Activated T-helper 2 cell treated with anti-CD3 and anti-CD28 coated beads, Interferon-gamma antibody, Interleukin-2, Interleukin-4, amounts not matched to agents 10 μg/mL and 5 μg/mL and 100 μg/mL, durations not matched to agents 14 hours and 24 hours and 36 hours (primary cell): ENCODE data around the gene NPAS2. TPM values are rescaled to one million over a fixed set of nuclear protein-coding genes. Genes with fewer than 3 reads are reported as not detected.

ENCODE experiments used
- DNase-seq: peaks from one replicate; pipeline ENCODE4 v3.0.0; 2021; ENCODE audit warnings: low spot score
- H3K27ac Mint-ChIP-seq: one replicate; pipeline ENCODE4 v1.8.0; 2021; ENCODE audit warnings: mixed read lengths
- H3K27me3 Mint-ChIP-seq: one replicate; pipeline ENCODE4 v1.8.0; 2021; ENCODE audit warnings: low read depth, mixed read lengths
- H3K36me3 Mint-ChIP-seq: one replicate; pipeline ENCODE4 v1.8.0; 2021; ENCODE audit warnings: low read depth, mixed read lengths
- H3K4me1 Mint-ChIP-seq: one replicate; pipeline ENCODE4 v1.8.0; 2021; ENCODE audit warnings: low read depth, mixed read lengths
- H3K4me3 Mint-ChIP-seq: one replicate; pipeline ENCODE4 v1.8.0; 2021; ENCODE audit warnings: low read depth, mild to moderate bottlenecking, moderate library complexity, mixed read lengths
- H3K9me3 Mint-ChIP-seq: one replicate; pipeline ENCODE4 v1.8.0; 2021; ENCODE audit warnings: mixed read lengths
- intact Hi-C: fragments of 100-400 bp; cut with micrococcal nuclease; formaldehyde crosslinking; loops from one replicate; pipeline ENCODE4 v1.15.1; 2023
- total RNA-seq: library from RNA; stranded (reverse); gene quantifications from 2 replicates; pipeline ENCODE4 v1.2.3, GENCODE V29; 2022

Gene NPAS2, protein sequence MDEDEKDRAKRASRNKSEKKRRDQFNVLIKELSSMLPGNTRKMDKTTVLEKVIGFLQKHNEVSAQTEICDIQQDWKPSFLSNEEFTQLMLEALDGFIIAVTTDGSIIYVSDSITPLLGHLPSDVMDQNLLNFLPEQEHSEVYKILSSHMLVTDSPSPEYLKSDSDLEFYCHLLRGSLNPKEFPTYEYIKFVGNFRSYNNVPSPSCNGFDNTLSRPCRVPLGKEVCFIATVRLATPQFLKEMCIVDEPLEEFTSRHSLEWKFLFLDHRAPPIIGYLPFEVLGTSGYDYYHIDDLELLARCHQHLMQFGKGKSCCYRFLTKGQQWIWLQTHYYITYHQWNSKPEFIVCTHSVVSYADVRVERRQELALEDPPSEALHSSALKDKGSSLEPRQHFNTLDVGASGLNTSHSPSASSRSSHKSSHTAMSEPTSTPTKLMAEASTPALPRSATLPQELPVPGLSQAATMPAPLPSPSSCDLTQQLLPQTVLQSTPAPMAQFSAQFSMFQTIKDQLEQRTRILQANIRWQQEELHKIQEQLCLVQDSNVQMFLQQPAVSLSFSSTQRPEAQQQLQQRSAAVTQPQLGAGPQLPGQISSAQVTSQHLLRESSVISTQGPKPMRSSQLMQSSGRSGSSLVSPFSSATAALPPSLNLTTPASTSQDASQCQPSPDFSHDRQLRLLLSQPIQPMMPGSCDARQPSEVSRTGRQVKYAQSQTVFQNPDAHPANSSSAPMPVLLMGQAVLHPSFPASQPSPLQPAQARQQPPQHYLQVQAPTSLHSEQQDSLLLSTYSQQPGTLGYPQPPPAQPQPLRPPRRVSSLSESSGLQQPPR
- 4.2 and 5.6 TPM in 2 replicates for total RNA-seq

DNA sequence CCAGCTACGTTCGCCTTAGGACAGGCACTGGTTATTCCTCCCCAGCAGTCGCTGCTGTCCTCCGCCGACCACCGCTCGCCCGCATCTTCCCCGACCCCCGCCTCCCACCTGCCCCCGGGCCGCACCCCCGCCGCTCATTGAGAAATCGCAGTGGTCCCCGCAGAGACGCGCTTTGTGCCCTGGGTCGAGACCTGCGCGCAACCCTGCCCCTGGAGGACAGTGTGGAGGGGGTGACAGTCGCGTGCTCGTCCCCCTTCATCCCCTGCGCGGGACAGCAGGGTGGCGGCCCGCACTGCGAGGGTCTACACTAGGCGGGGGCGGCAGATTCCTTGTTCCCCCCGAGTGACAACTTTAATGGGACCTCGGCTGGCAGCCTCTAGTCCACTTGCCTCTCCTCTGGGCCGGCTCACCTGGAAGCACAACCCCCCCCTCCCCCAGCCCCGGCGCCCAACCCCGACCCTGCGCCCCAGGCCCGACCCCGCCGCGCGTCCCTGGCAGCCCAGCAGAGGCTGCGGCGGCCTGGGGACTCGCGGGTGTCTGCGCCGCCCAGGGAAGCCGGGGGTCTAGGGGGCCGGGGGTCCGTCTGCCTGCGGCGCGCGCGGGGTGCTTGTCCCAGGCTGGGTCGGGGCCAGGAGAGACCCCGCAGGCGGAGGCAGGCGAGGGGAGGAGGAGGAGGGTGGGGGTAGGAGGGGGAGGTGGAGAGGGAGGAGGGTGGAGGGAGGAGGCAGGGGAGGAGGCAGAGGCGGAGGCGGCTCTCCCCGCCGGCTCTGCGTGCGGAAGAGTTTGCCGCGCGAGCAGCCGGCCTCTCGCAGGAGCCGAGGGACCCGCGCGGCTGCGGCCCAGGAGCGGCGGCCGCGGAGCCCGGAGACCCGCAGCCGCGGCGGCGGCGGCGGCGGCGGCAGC, at the start of gene NPAS2:
TSS of gene NPAS2 (plus strand) at position 770 of the 903 bp plus-strand sequence. CDS start 84,616 bp downstream, outside the sequence.
- Mint-ChIP-seq H3K4me1 (peaks cover 10% of the 10 kb centered on the region), H3K27ac (peak within 1 kb of the TSS; percentile 50), H3K4me3 (peak within 1 kb of the TSS; percentile 77), H3K27me3 (peaks cover 48% of the 10 kb centered on the region), H3K36me3 (no peaks in the 10 kb centered on the region), H3K9me3 (no peaks in the 10 kb centered on the region)
- intact Hi-C loops = loop anchor here (5.0 to 10.0 kb wide), 3 partner anchors 183 to 235 kb away; partner anchors contain the start of gene RPL31
- no peak for DNase-seq

DNA sequence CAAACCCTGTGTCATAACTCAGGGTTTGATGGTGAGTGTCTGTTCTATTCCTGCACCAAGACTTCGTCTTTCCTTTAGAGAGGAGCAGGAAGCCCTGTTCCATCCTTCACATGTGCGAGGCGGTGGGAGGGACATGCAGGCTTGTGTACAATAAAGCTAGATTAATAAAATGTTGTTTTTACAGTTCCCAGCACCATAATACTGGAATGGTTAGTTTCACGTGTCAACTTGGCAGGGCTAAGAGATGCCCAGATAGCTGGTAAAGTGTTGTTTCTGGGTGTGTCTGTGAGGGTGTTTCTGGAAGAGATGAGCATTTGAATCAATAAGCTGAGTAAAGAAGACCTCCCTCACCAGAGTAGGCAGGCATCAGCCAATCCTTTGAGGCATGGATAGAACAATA, 48.8 kb upstream of the NPAS2 start:
- no peak for DNase-seq
- peaks cover 21% of the 10 kb centered on the region for H3K27me3 Mint-ChIP-seq
- no peak overlapping the region for H3K4me3 Mint-ChIP-seq
- no peaks in the 10 kb centered on the region for H3K4me1 Mint-ChIP-seq
- intact Hi-C loops = no loop called here
- H3K9me3 Mint-ChIP-seq = no peaks in the 10 kb centered on the region
- no peak overlapping the region for H3K27ac Mint-ChIP-seq
- no peaks in the 10 kb centered on the region for H3K36me3 Mint-ChIP-seq

DNA sequence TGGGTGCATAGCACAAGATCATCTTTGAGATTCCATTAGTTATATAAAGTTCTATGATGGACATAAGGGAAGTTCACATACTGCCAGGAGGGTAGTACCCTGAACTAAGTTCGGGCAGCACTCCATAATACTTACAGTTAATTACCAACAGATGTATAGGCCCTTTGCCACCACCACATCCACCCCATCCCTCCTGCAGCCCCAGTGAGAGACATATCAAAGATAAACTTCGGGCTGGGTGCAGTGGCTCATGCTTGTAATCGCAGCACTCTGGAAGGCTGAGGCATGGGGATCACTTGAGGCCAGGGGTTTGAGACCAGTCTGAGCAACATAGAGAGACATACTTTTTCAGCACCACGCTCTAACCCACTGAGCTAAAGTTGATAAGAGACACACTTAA, 46.4 kb upstream of the NPAS2 start:
- H3K27ac Mint-ChIP-seq = no peak overlapping the region
- H3K27me3 Mint-ChIP-seq = peaks cover 17% of the 10 kb centered on the region
- H3K4me1 Mint-ChIP-seq = no peaks in the 10 kb centered on the region
- no peaks in the 10 kb centered on the region for H3K36me3 Mint-ChIP-seq
- DNase-seq = no peak
- H3K4me3 Mint-ChIP-seq = no peak overlapping the region
- no peaks in the 10 kb centered on the region for H3K9me3 Mint-ChIP-seq
- intact Hi-C loops = no loop called here

DNA sequence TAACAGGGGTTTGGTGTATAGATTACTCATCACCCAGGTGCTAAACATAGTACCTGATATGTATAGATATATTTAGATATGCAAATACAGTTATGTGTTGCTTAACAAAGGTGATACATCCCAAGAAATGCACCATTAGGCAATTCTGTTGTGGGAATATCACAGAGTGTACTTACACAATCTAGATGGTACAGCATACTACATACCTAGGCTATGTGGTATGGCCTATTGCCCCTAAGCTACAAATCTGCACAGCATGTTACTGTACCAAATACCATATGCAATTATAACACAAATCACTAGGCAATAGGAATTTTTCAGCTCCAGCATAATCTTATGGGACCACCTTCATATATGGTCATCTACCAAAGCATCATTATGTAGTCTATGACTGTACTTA, 43.5 kb upstream of the NPAS2 start:
- H3K27me3 Mint-ChIP-seq = peaks cover 16% of the 10 kb centered on the region
- no peak overlapping the region for H3K27ac Mint-ChIP-seq
- no peak overlapping the region for H3K4me3 Mint-ChIP-seq
- no peaks in the 10 kb centered on the region for H3K9me3 Mint-ChIP-seq
- DNase-seq = no peak
- H3K36me3 Mint-ChIP-seq = no peaks in the 10 kb centered on the region
- intact Hi-C loops = no loop called here
- no peaks in the 10 kb centered on the region for H3K4me1 Mint-ChIP-seq

DNA sequence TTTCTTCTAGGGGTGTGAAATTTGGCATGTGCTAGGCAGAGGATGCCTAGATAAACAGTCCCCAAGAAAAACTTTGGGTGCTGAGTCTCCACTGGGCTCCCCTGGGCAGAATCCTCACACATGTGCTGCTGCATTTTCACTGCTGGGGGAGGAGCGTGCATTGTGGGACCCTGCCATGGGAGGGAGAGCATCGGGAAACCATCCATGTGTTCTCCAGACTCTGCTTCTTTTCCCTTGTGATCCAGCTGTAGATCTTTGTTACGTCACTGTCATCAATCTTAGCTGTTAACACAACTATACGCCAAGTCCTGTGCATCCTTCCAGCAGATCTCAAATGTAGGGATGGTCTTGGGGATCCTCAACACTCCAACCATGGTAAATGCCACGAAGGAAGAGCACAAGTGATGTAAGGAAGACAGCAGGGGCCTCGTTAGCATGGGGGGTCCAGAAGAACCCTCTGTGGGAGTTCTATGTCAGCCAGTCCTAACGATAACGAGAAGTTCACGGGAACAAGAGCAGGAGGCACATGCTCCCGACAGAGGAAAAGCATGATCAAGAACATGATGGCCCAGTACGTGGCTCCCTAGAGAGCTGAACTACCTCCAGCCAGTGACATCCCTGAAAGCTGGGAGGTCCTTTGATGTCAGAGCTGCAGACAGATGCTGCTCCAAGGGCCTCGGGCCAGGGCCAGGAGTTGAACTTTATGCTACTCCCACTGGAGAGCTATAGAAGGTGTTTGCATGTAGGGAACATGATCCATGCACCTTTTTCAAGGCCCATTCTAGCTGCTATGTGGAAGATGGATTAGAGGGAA, 41.1 kb upstream of the NPAS2 start:
- intact Hi-C loops = no loop called here
- H3K27me3 Mint-ChIP-seq = peaks cover 8% of the 10 kb centered on the region
- no peak for DNase-seq
- H3K4me1 Mint-ChIP-seq = no peaks in the 10 kb centered on the region
- H3K9me3 Mint-ChIP-seq = no peaks in the 10 kb centered on the region
- H3K4me3 Mint-ChIP-seq = no peak overlapping the region
- H3K36me3 Mint-ChIP-seq = no peaks in the 10 kb centered on the region
- H3K27ac Mint-ChIP-seq = no peak overlapping the region

DNA sequence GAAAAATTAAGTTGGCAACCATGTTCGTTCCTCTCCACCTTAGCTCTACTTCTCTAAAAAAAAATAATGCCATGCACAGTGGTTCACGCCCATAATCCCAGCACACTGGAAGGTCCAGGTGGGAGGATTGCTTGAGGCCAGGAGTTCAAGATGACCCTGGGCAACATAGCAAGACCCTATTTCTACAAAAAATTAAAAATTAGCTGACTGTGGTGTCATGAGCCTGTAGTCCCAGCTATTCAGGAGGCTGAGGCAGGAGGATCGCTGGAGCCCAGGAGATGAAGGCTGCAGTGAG, 40.1 kb upstream of the NPAS2 start:
- Mint-ChIP-seq H3K27ac (no peak overlapping the region), H3K36me3 (no peaks in the 10 kb centered on the region), H3K27me3 (peaks cover 2% of the 10 kb centered on the region), H3K9me3 (no peaks in the 10 kb centered on the region), H3K4me1 (no peaks in the 10 kb centered on the region), H3K4me3 (no peak overlapping the region)
- intact Hi-C loops = no loop called here
- DNase-seq = no peak

DNA sequence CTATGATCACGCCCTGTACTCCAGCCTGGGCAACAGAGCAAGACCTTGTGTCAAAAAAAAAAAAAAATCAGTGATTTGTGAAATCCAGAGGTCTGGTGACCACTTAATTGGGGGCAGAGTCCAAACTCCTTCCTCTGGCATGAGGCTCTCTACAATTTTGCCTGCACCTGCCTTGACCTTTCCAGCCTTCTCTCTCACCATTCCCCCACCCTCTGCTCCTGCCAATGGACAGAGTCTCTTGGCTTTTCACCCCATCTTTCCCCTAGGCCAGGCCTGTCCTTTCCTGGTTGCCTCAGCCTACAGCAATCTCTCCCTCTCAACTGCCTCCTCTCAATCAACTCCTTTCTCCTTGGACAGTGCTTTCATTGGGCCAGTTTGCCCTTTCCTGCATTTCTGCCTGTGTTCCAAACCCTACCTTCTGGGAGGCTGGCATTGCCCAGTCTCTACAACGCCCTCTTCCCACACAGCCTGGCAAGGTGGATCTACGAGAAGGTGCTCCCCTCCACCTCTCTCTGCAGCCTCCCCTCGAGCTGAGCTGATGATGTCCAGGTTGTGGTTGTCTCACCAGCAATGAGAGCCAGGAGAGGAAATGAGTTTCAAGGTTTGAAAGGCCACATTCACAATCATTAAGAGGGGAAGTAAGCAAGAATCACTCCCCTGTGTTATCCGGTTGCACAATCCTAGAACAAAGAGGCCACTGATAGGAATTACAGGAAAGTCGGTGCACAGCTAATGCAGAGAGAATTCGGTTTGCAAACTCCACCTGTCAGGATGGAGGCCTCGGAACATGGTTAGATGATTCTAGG, 39.5 kb upstream of the NPAS2 start:
- H3K9me3 Mint-ChIP-seq = no peaks in the 10 kb centered on the region
- intact Hi-C loops = no loop called here
- no peak for DNase-seq
- no peaks in the 10 kb centered on the region for H3K36me3 Mint-ChIP-seq
- H3K27me3 Mint-ChIP-seq = no peaks in the 10 kb centered on the region
- no peak overlapping the region for H3K4me3 Mint-ChIP-seq
- no peak overlapping the region for H3K27ac Mint-ChIP-seq
- no peaks in the 10 kb centered on the region for H3K4me1 Mint-ChIP-seq

DNA sequence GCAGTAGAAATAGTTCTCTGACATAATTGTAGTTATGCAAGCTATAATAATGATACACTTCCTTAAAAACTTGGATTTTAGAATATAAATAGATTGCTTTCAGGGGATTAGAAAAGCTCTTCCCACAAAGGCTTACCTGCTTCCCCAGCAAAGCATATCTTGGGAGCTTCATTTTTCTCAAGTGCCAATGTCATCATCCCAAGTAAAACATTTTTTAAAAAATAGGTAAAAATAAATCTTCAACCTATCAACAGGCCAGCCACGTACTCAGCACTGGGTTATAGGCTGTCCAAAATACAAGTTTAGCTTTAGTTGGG, 39.0 kb upstream of the NPAS2 start:
- DNase-seq = no peak
- Mint-ChIP-seq H3K4me1 (no peaks in the 10 kb centered on the region), H3K9me3 (no peaks in the 10 kb centered on the region), H3K4me3 (no peak overlapping the region), H3K36me3 (no peaks in the 10 kb centered on the region), H3K27me3 (no peaks in the 10 kb centered on the region), H3K27ac (no peak overlapping the region)
- intact Hi-C loops = no loop called here

DNA sequence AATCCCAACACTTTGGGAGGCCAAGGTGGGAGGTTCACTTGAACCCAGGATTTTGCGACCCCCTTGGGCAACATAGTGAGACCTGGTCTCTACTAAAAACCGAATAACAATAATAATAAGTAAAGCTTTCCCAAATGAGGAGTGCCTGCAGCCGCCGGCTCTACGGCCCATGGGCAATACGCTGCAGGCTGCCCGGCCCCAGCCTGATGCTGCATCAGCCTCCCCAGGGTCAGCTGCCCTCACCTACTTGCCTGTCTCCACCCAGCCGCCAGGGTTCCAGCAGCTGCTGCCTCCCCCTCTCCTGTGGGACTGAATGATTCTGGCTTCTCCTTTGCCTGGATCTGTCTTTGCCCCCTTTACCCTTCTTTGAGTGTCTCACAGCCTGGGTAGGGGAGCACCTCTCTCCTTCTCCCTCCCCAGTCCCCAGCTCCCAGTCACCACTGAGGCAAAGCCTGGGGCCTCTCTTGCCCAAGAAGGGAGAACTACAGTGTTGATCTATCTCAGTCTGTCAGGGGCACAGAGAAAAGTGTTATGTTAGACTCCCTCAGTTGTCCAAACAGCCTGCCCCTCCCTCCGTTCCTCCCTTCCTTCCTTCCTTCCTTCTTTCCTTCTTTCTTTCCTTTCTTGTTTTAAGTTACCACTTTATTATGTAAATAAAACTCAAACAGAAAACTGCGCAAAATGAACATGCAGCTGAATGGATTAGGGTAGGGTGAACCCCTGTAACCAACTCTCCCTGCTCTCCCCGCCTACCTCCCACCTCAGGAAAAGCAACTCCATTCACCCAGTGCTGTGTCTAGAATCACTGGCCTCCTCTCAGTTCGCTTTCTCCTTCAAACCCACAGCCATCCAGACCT, 38.2 kb upstream of the NPAS2 start:
- H3K4me1 Mint-ChIP-seq = no peaks in the 10 kb centered on the region
- H3K36me3 Mint-ChIP-seq = no peaks in the 10 kb centered on the region
- H3K4me3 Mint-ChIP-seq = no peak overlapping the region
- intact Hi-C loops = no loop called here
- DNase-seq = no peak
- no peaks in the 10 kb centered on the region for H3K9me3 Mint-ChIP-seq
- H3K27ac Mint-ChIP-seq = no peak overlapping the region
- H3K27me3 Mint-ChIP-seq = no peaks in the 10 kb centered on the region

DNA sequence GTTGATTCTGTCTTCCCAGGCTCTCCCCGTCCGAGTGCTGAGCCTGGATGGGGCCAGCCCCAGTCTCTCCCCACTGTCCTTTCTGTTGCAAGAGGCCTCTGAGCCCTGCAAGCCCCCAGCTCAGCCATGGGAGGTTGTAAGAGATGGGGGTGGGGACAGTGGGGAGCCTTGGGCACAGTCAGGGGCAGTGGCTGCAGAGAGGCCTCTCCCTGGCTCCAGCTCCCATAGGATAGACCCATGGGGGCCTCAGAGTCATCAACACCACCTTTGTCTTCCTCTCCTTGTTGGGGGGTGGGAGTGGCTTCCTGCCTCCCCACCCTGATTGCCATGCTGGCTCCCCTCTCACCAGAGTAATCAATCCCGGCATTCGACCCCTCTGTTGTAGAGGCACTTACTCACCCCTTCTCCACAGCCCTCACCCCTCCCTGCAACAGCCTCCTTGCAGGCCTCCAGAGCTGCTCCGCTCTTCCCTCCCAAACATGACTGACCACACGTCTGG, 37.5 kb upstream of the NPAS2 start:
- no peaks in the 10 kb centered on the region for H3K9me3 Mint-ChIP-seq
- H3K4me1 Mint-ChIP-seq = no peaks in the 10 kb centered on the region
- no peaks in the 10 kb centered on the region for H3K36me3 Mint-ChIP-seq
- H3K27ac Mint-ChIP-seq = no peak overlapping the region
- intact Hi-C loops = no loop called here
- no peaks in the 10 kb centered on the region for H3K27me3 Mint-ChIP-seq
- H3K4me3 Mint-ChIP-seq = no peak overlapping the region
- DNase-seq = no peak

DNA sequence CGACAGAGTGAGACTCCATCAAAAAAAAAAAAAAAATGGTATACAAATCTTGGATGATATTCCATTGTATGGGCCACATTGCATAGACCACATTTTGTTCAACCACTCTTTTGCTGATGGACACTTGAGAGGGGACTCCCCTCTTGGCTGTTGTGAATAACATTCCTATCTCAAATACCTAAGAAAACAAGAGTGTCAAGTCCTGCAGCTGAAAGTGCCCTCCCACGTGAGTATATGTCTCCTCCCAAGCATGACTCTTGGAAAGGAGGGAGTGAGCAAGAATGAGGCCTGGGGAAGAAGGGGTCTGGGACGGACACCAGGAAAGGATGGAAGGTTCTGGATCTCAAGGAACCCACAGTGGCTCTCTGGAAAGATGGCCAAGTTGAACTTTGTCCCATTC, 36.0 kb upstream of the NPAS2 start:
- Mint-ChIP-seq H3K27ac (no peak overlapping the region), H3K4me1 (no peaks in the 10 kb centered on the region), H3K27me3 (no peaks in the 10 kb centered on the region), H3K9me3 (no peaks in the 10 kb centered on the region), H3K4me3 (no peak overlapping the region), H3K36me3 (no peaks in the 10 kb centered on the region)
- intact Hi-C loops = no loop called here
- DNase-seq = no peak
